SK-N-SH treated with all-trans-retinoic acid at 6 μM for 48 hours (cell line): ENCODE results near the gene ITPKA.

Experiments used
- CSDC2 ChIP-seq: fragments of 250-450 bp; sonication (Bioruptor Pico); IDR thresholded peaks from 2 replicates; pipeline ENCODE4 v1.5.0; 2020; ENCODE audit warnings: mild to moderate bottlenecking, moderate library complexity
- CSRNP3 ChIP-seq: fragments of 250-450 bp; sonication (Bioruptor Pico); IDR thresholded peaks from 2 replicates; pipeline ENCODE4 v1.5.1; 2021; ENCODE audit warnings: mild to moderate bottlenecking, moderate library complexity
- ESRRG ChIP-seq: fragments of 250-450 bp; sonication (Bioruptor Pico); IDR thresholded peaks from 2 replicates; pipeline ENCODE4 v1.6.1; 2021; ENCODE audit warnings: mild to moderate bottlenecking
- ISL1 ChIP-seq: fragments of 250-450 bp; sonication (Bioruptor Pico); IDR thresholded peaks from 2 replicates; pipeline ENCODE4 v2.1.2; 2022; ENCODE audit warnings: mild to moderate bottlenecking, moderate library complexity
- PATZ1 ChIP-seq: fragments of 250-450 bp; sonication (Bioruptor Pico); IDR thresholded peaks from 2 replicates; pipeline ENCODE4 v1.8.0; 2020; ENCODE audit warnings: mild to moderate bottlenecking, moderate library complexity, borderline replicate concordance
- RARB ChIP-seq: fragments of 250-450 bp; sonication (Bioruptor Pico); IDR thresholded peaks from 2 replicates; pipeline ENCODE4 v1.8.0; 2021; ENCODE audit warnings: mild to moderate bottlenecking, moderate library complexity
- SNAI2 ChIP-seq: fragments of 250-450 bp; sonication (Bioruptor Pico); IDR thresholded peaks from 2 replicates; pipeline ENCODE4 v1.5.0; 2020; ENCODE audit warnings: mild to moderate bottlenecking, moderate library complexity
- TCF4 ChIP-seq: fragments of 250-450 bp; sonication (Bioruptor Pico); IDR thresholded peaks from 2 replicates; pipeline ENCODE4 v1.8.0; 2021; ENCODE audit warnings: mild to moderate bottlenecking, moderate library complexity, borderline replicate concordance
- TSHZ2 ChIP-seq: fragments of 250-450 bp; sonication (Bioruptor Pico); IDR thresholded peaks from 2 replicates; pipeline ENCODE4 v1.5.0; 2020; ENCODE audit warnings: mild to moderate bottlenecking, moderate library complexity
- ZC3H10 ChIP-seq: fragments of 250-450 bp; sonication (Bioruptor Pico); IDR thresholded peaks from 2 replicates; pipeline ENCODE4 v1.5.1; 2021; ENCODE audit warnings: mild to moderate bottlenecking, moderate library complexity
- ZNF565 ChIP-seq: fragments of 450-650 bp; formaldehyde crosslinking; conservative IDR thresholded peaks from 2 replicates; pipeline ENCODE4 v1.5.0; 2020; ENCODE audit warnings: low read depth, mild to moderate bottlenecking, moderate library complexity
- ZNF70 ChIP-seq: fragments of 450-650 bp; formaldehyde crosslinking; IDR thresholded peaks from 2 replicates; pipeline ENCODE4 v1.5.0; 2020; ENCODE audit warnings: mild to moderate bottlenecking, moderate library complexity
- ZNF8 ChIP-seq: fragments of 450-650 bp; formaldehyde crosslinking; IDR thresholded peaks from 2 replicates; pipeline ENCODE4 v1.5.0; 2020; ENCODE audit warnings: mild to moderate bottlenecking, moderate library complexity

GRCh38 chr15:41546851-41547786 lies 53.4 kb downstream of the ITPKA start:
- TF ChIP-seq ZNF8 (no peak), SNAI2 (no peak), PATZ1 (no peak), CSRNP3 (CRISPR knock-in tag) (no peak), RARB (CRISPR knock-in tag) (no peak), TCF4 (CRISPR knock-in tag) (no peak), ZNF70 (CRISPR knock-in tag) (no peak), ZC3H10 (CRISPR knock-in tag) (no peak), ESRRG (CRISPR knock-in tag) (no peak), TSHZ2 (no peak), CSDC2 (CRISPR knock-in tag) (no peak), ISL1 (CRISPR knock-in tag) (no peak), ZNF565 (no peak)
